GM12878 (cell line): ENCODE results near the gene TBC1D1. TPM values are rescaled to one million over a fixed set of nuclear protein-coding genes. Genes with fewer than 3 reads are reported as not detected.

Experiments used
- ATAC-seq: fragments of 200-7000 bp; cut with Tn5 transposase; 3 replicates; pipeline ENCODE4 v1.9.1; 2020; ENCODE audit warnings: mild to moderate bottlenecking, moderate library complexity
- BruUV-seq: library from RNA; stranded (reverse); fragments of 400-500 nt; replicated peaks from 2 replicates; lab custom pipeline; 2021; lab: Mats Ljungman, UMichigan
- CTCF ChIA-PET: fragments of 300-600 bp; sonication (Branson Sonifier 250); formaldehyde crosslinking; extraction: SDS; loops from one replicate; lab custom pipeline; 2021; ENCODE audit warnings: inconsistent platforms; lab: Yijun Ruan, JAX
- POLR2A ChIA-PET: fragments of 350-600 bp; formaldehyde crosslinking; extraction: SDS; loops from one replicate; lab custom pipeline; 2021; ENCODE audit warnings: inconsistent platforms; lab: Charles Lee
- RAD21 ChIA-PET: fragments of 300-600 bp; sonication (Branson Sonifier 250); formaldehyde crosslinking; loops from one replicate; lab custom pipeline; 2023; ENCODE audit warnings: antibody characterized with exemption; ENCODE audit not compliant: unreplicated experiment; lab: Charles Lee
- SMC1A ChIA-PET: fragments of 300-600 bp; sonication (Branson Sonifier 250); formaldehyde crosslinking; loops from one replicate; lab custom pipeline; 2023; ENCODE audit not compliant: unreplicated experiment, uncharacterized antibody; lab: Charles Lee
- DNase-seq: peaks from one replicate; pipeline ENCODE4 v3.0.0-alpha.2; 2011; ENCODE audit warnings: low read depth, low spot score
- FAIRE-seq: peaks from 3 replicates; lab custom pipeline; 2011; peaks lifted over from hg19 to GRCh38; lab: Jason Lieb, UNC
- H2AFZ ChIP-seq: 2 replicates; pipeline ENCODE4 v1.6.0; 2011; ENCODE audit warnings: low read depth, low read length, control low read depth; ENCODE audit not compliant: control insufficient read depth
- H3K27ac ChIP-seq: 2 replicates; pipeline ENCODE4 v1.5.1; 2011; ENCODE audit warnings: control low read depth; ENCODE audit not compliant: control insufficient read depth, insufficient read depth
- H3K27me3 ChIP-seq, 2 experiments: replicated peaks in 1 of 2; 2 replicates each; pipeline versions ENCODE4 v1.6.0 to v1.6.1; 2011; ENCODE audit warnings: low read length in 1 of 2; ENCODE audit not compliant: control insufficient read depth in 2 of 2, insufficient read depth in 2 of 2
- H3K36me3 ChIP-seq, 2 experiments: 2 replicates each; pipeline ENCODE4 v1.5.1; 2011; ENCODE audit warnings: low read length in 1 of 2; ENCODE audit not compliant: control insufficient read depth in 2 of 2, insufficient read depth in 2 of 2
- H3K4me1 ChIP-seq: 2 replicates; pipeline ENCODE4 v1.6.1; 2011; ENCODE audit warnings: mild to moderate bottlenecking, low read length, moderate library complexity, mixed read lengths; ENCODE audit not compliant: control insufficient read depth, insufficient read depth
- H3K4me2 ChIP-seq: 2 replicates; pipeline ENCODE4 v1.6.0; 2011; ENCODE audit warnings: control low read depth; ENCODE audit not compliant: control insufficient read depth, insufficient read depth
- H3K4me3 ChIP-seq: fragments of 200-600 bp; sonication (generic); 2 replicates; pipeline ENCODE4 v1.5.1; 2016
- H3K79me2 ChIP-seq: 2 replicates; pipeline ENCODE4 v1.6.0; 2011; ENCODE audit warnings: low read length; ENCODE audit not compliant: control insufficient read depth, insufficient read depth
- H3K9ac ChIP-seq: 2 replicates; pipeline ENCODE4 v1.8.0; 2011; ENCODE audit warnings: low read length, control low read depth, mixed read lengths; ENCODE audit not compliant: control insufficient read depth, insufficient read depth
- H3K9me3 ChIP-seq: replicated peaks from 3 replicates; pipeline ENCODE4 v1.5.1; 2011; ENCODE audit warnings: mild to moderate bottlenecking, low read length; ENCODE audit not compliant: control insufficient read depth, insufficient read depth
- H4K20me1 ChIP-seq: 2 replicates; pipeline ENCODE4 v1.6.0; 2011; ENCODE audit not compliant: control insufficient read depth, insufficient read depth
- CHD2 ChIP-seq: IDR thresholded peaks from 2 replicates; pipeline ENCODE4 v1.6.1; 2011; ENCODE audit warnings: low read depth, low read length, improper control_type of control experiment, borderline replicate concordance
- ELK1 ChIP-seq: IDR thresholded peaks from 2 replicates; pipeline ENCODE4 v1.6.1; 2012; ENCODE audit warnings: low read depth, low read length, improper control_type of control experiment
- EP300 ChIP-seq, 2 experiments: fragments of 150-350 bp in 1 of 2; IDR thresholded peaks; 2 replicates each; pipeline ENCODE4 v1.6.1; 2011 to 2012; ENCODE audit warnings: low read depth in 2 of 2, low read length in 2 of 2, borderline replicate concordance in 1 of 2, improper control_type of control experiment in 1 of 2, inconsistent platforms in 1 of 2; ENCODE audit not compliant: control insufficient read depth in 1 of 2
- GABPA ChIP-seq: IDR thresholded peaks from 2 replicates; pipeline ENCODE4 v1.6.1; 2014; ENCODE audit warnings: antibody characterized with exemption, low read depth, mild to moderate bottlenecking, inconsistent platforms
- JUNB ChIP-seq: IDR thresholded peaks from 2 replicates; pipeline ENCODE4 v1.6.1; 2016; ENCODE audit warnings: antibody characterized with exemption, mild to moderate bottlenecking
- MEF2A ChIP-seq: IDR thresholded peaks from 2 replicates; pipeline ENCODE4 v1.6.1; 2011; ENCODE audit warnings: low read depth, mild to moderate bottlenecking, low read length, moderate library complexity; ENCODE audit not compliant: insufficient read depth
- MTA2 ChIP-seq: fragments of 450-650 bp; IDR thresholded peaks from 2 replicates; pipeline ENCODE4 v1.6.1; 2016; ENCODE audit warnings: low read depth, mild to moderate bottlenecking, moderate library complexity
- PAX8 ChIP-seq: fragments of 450-650 bp; IDR thresholded peaks from 2 replicates; pipeline ENCODE4 v1.6.1; 2017; ENCODE audit warnings: mild to moderate bottlenecking, moderate library complexity
- RCOR1 ChIP-seq: conservative IDR thresholded peaks from 2 replicates; pipeline ENCODE4 v1.6.1; 2012; ENCODE audit warnings: low read depth, low read length, improper control_type of control experiment
- USF2 ChIP-seq: IDR thresholded peaks from 2 replicates; pipeline ENCODE4 v1.6.1; 2011; ENCODE audit warnings: low read depth, low read length, improper control_type of control experiment, borderline replicate concordance
- ZNF274 ChIP-seq: IDR thresholded peaks from one replicate; pipeline ENCODE4 v1.8.0; 2011; ENCODE audit not compliant: insufficient read length, insufficient read depth
- ZSCAN29 ChIP-seq: fragments of 450-650 bp; IDR thresholded peaks from 2 replicates; pipeline ENCODE4 v1.6.1; 2017; ENCODE audit warnings: mild to moderate bottlenecking, moderate library complexity
- WGBS: methylation state at CpG from one replicate; pipeline ENCODE4 v1.1.6; 2016; ENCODE audit warnings: low lambda C conversion rate; ENCODE audit not compliant: insufficient replicate concordance, insufficient coverage; ENCODE audit errors: missing lambda C conversion rate; 5-methylcytosine and 5-hydroxymethylcytosine counted together
- in situ Hi-C: fragments of 300-500 bp; cut with MboI; formaldehyde crosslinking; loops from 9 replicates; pipeline ENCODE4 v1.14.3; 2018; ENCODE audit warnings: mixed read lengths
- intact Hi-C: fragments of 100-400 bp; cut with micrococcal nuclease; formaldehyde crosslinking; loops from one replicate; pipeline ENCODE4 v1.14.2; 2022; ENCODE audit not compliant: unreplicated experiment
- polyA plus RNA-seq, 11 experiments: library from polyadenylated mRNA; depleted of rRNA in 4 of 11; unstranded in 6 of 11; stranded (reverse) in 5 of 11; fragments of >200 nt; fragmentation: Nextera tagmentation in 4 of 11; fragmentation: Illumina TruSeq in 1 of 11; extraction: Ambion mirVana in 4 of 11; extraction: Trizol in 1 of 11; gene quantifications; 1 replicate in 1 of 11; 2 replicates in 10 of 11; pipeline versions ENCODE4 v1.2.1 to v1.2.3, GENCODE V29; 2011 to 2016; ENCODE audit warnings: inconsistent platforms in 2 of 11, missing spikeins in 2 of 11, low read depth in 1 of 11
- total RNA-seq, 4 experiments: library from RNA; depleted of rRNA in 3 of 4; stranded (reverse); fragments of >200 nt in 3 of 4; fragmentation: Illumina TruSeq in 1 of 4; extraction: Trizol in 1 of 4; gene quantifications; 2 replicates each; pipeline versions ENCODE4 v1.2.1 to v1.2.3, GENCODE V29; 2013 to 2021

TBC1D1 gene
- total and polyA plus RNA-seq, 10 of the 15 experiments (the other 5 are each of a cell fraction or from before 2014, with no cell fraction given): 5.3 to 102 (median 57.8) TPM

GRCh38 chr4:37967736-37968135, 76.9 kb downstream of the TBC1D1 start:
- H3K27ac ChIP-seq: no peak overlapping the region
- ChIA-PET SMC1A (interaction anchor here (0.5 to 1.2 kb wide), 6 partner anchors 8 to 1663 kb away, joined by 3 to 7 read pairs (median 4); no protein-coding TSS in a partner anchor), RAD21 (interaction anchor here (1.6 kb wide), 1 partner anchor 112 kb away, joined by 3 read pairs; no protein-coding TSS in a partner anchor), POLR2A (interaction anchor here (0.7 to 1.0 kb wide), 3 partner anchors 9 to 109 kb away, joined by 3 to 5 read pairs (median 3); partner anchors contain the start of gene TBC1D1), CTCF (interaction anchor here (0.7 to 1.5 kb wide), 4 partner anchors 11 to 168 kb away, joined by 3 read pairs; partner anchors contain the start of gene PGM2)
- 0 out of 2 replicates have a peak overlapping the region, but pooled peaks have one; percentile 1 for H3K4me2 ChIP-seq
- no peak overlapping the region for H2AFZ ChIP-seq
- H3K4me1 ChIP-seq: peaks cover 14% of the 10 kb centered on the region
- H3K27me3 ChIP-seq: no peaks in the 10 kb centered on the region
- TF ChIP-seq USF2 (no peak), MEF2A (0 out of 2 replicates have a peak, but pooled peaks have one; percentile 49)
- no peaks in the 10 kb centered on the region for H3K79me2 ChIP-seq
- H4K20me1 ChIP-seq: no peaks in the 10 kb centered on the region
- no peaks in the 10 kb centered on the region for H3K36me3 ChIP-seq
- in situ Hi-C loops (no loop called here), intact Hi-C loops (no loop called here)
- DNase-seq (no peak), FAIRE-seq (no peak), ATAC-seq (no peak)
- no peaks in the 10 kb centered on the region for H3K9me3 ChIP-seq
- WGBS: 55% methylated on average over 5 of the region's 5 CpGs
- no peak overlapping the region for H3K4me3 ChIP-seq
- no peak overlapping the region for H3K9ac ChIP-seq
- BruUV-seq: no TSS peak

- ChIA-PET CTCF (no interaction called here), RAD21 (no interaction called here), SMC1A (interaction anchor here (1.0 kb wide), 1 partner anchor 35 kb away, joined by 3 read pairs; no protein-coding TSS in a partner anchor)
- no peaks in the 10 kb centered on the region for H3K9me3 ChIP-seq
- no peak overlapping the region for H3K4me2 ChIP-seq
- no peak overlapping the region for H3K9ac ChIP-seq
- H4K20me1 ChIP-seq: no peaks in the 10 kb centered on the region
- H3K79me2 ChIP-seq: no peaks in the 10 kb centered on the region
- H3K4me3 ChIP-seq: no peak overlapping the region
- BruUV-seq: no TSS peak
- no peak for ATAC-seq
- intact Hi-C loops: no loop called here
- in situ Hi-C loops: no loop called here
- no peak for DNase-seq
- H3K36me3 ChIP-seq: no peaks in the 10 kb centered on the region
- FAIRE-seq: no peak
- H3K4me1 ChIP-seq: peaks cover 14% of the 10 kb centered on the region
- H3K27ac ChIP-seq: no peak overlapping the region
- no peaks in the 10 kb centered on the region for H3K27me3 ChIP-seq
- 87% methylated on average over 3 of the region's 3 CpGs for WGBS
- TF ChIP-seq ZNF274: no peak
- TF ChIP-seq JUNB: no peak
- no peak for TF ChIP-seq ZSCAN29
- TF ChIP-seq RCOR1: no peak
- no peak for TF ChIP-seq MTA2
- no peak for TF ChIP-seq GABPA
- TF ChIP-seq EP300 (IDR thresholded peaks at IDR 0.05; ENCODE audit: borderline replicate concordance in 1 of 2, control insufficient read depth in 1 of 2, low read depth in 2 of 2, low read length in 2 of 2): no peak
- TF ChIP-seq PAX8: no peak
- no peak for TF ChIP-seq ELK1
- no peak for TF ChIP-seq CHD2
- TF ChIP-seq, all 136 proteins: peak for 0
- no peak overlapping the region for H2AFZ ChIP-seq
- POLR2A ChIA-PET: no interaction called here
Measured at GRCh38 chr4:37968747-37969146, 77.9 kb downstream of the TBC1D1 start.
